ENCODE data around the gene HES7. TPM values are rescaled to one million over a fixed set of nuclear protein-coding genes. Genes with fewer than 3 reads are reported as not detected.
"Not testable (repeated sequence)": the region's sequence is repeated elsewhere in the genome, so short reads cannot be mapped to it uniquely, and the experiment has no call there.

HES7 gene
- total RNA-seq, 1 donor from 2014 or later = not detected

DNA sequence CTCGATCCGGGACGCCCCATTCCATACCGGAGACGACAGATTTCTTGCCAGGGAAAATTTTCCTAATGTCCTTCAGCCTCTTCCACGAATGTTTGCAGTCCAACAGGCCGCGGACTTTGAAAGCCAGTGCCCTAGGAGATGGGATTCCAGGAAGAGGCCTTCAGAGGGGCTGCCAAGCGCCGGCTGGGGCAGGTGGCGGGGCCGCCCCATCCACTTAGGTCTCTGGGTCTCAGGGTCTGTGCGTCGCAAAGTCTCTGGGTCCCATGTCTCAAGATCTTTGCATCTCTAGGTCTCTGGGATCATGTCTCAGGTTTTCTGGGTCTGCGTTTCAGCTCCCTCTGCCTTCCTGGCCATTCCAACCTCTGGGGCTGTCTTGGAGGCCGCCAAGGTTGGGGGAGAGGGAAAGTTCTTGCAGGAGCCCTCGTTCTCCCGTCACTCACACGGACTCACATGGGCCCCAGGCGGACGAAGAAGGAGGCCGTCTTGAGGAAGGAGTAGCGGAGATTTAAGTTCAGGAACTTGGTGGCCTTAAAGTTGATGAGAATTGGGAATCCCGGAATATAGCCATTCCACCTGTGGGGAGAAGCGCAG lies 43.6 kb downstream of the HES7 start:
- Histone ChIP-seq H3K4me1 (peaks cover 0 to 11% of the 10 kb centered on the region in 2 donors), H3K27ac (no peak overlapping the region), H3K4me3 (peak overlapping the region; percentile 43 to 60), H3K9me3 (no peaks in the 10 kb centered on the region), H3K27me3 (no peaks in the 10 kb centered on the region), H3K36me3 (no peaks in the 10 kb centered on the region)
- intact Hi-C loops (cut with DNase I) = loop anchor here (5.0 kb wide), 1 partner anchor 37 kb away; the partner anchor contains the start of gene ALOXE3
- no peak for DNase-seq (ENCODE audit: low spot score in 2 of 2)
- TF ChIP-seq, protein P1, sequence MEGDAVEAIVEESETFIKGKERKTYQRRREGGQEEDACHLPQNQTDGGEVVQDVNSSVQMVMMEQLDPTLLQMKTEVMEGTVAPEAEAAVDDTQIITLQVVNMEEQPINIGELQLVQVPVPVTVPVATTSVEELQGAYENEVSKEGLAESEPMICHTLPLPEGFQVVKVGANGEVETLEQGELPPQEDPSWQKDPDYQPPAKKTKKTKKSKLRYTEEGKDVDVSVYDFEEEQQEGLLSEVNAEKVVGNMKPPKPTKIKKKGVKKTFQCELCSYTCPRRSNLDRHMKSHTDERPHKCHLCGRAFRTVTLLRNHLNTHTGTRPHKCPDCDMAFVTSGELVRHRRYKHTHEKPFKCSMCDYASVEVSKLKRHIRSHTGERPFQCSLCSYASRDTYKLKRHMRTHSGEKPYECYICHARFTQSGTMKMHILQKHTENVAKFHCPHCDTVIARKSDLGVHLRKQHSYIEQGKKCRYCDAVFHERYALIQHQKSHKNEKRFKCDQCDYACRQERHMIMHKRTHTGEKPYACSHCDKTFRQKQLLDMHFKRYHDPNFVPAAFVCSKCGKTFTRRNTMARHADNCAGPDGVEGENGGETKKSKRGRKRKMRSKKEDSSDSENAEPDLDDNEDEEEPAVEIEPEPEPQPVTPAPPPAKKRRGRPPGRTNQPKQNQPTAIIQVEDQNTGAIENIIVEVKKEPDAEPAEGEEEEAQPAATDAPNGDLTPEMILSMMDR (IDR thresholded peaks at IDR 0.05) = peak in 1 of 3 experiments; percentile 7

DNA sequence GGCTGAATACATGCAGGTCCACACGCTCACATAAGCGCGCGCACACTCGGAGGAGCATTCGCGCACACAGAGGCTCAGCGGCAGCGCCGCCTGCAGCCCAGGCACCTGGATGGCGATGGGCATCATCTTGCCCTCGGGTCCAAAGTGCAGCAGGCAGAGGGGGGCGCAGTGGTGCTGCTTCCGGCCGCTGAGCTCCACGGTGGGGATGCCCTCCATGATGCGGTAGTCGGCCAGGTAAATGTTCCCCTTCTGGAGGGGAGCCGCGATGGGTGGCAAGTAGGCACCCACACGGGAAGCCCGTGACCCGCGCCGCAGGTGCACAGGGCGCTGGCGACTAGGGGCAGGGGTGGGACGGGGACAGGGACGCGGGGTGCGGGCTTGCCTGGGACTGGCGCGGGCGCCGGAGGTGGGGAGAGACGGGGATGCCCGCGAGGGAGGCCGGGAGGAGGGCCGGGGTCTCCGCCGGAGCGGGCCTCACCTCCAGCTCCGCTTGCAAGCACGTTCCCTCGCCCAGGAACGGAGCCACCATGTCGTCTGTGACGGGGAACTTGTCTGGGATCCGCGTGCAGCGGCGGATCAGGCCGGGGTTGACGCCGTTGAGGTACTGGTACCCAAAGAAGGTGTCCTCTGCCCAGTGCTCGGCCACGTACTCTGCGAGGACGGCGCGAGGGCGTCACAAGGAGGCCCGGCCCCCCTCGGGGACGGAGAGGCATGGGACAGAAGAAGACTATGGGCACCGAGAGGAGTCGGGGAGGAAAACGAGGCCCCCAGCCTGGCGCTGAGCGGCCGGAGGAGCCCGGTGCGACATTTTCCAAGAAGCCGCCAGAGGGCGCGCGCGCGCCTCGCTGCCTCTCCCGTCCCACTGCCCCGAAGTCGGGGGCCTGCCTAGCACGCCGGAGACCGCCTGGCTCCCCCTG lies 44.4 kb downstream of the HES7 start:
- H3K9me3 ChIP-seq = no peaks in the 10 kb centered on the region
- intact Hi-C loops (cut with DNase I) = loop anchor here (5.0 kb wide), 1 partner anchor 38 kb away; the partner anchor contains the start of gene ALOXE3
- TF ChIP-seq, protein P1 (IDR thresholded peaks at IDR 0.05) = peak; percentile 70 to 94 (median 93)
- H3K27ac ChIP-seq = no peak overlapping the region
- no peaks in the 10 kb centered on the region for H3K27me3 ChIP-seq
- peak in 1 of 2 donors; percentile 75 for DNase-seq (ENCODE audit: low spot score in 2 of 2)
- peaks cover 0 to 11% of the 10 kb centered on the region in 2 donors for H3K4me1 ChIP-seq
- H3K36me3 ChIP-seq = no peaks in the 10 kb centered on the region
- H3K4me3 ChIP-seq = peak overlapping the region; percentile 43 to 60

DNA sequence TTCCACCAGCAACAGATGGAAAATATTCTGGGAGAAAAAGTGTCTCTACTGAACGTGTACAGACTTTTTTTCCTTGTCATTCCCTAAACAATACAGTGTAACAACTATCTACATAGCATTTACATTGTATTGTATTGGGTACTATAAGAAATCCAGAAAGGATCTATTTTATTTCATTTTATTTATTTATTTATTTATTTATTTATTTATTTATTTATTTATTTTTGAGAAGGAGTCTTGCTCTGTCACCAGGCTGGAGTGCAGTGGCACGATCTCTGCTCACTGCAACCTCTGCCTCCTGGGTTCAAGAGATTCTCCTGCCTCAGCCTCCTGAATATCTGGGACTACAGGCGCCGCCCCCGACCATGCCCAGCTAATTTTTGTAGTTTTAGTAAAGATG lies 46.0 kb downstream of the HES7 start:
- H3K4me3 ChIP-seq; H3K27me3 ChIP-seq; DNase-seq (ENCODE audit: low spot score in 2 of 2); intact Hi-C loops (cut with DNase I); H3K36me3 ChIP-seq; H3K27ac ChIP-seq; H3K9me3 ChIP-seq: not testable (repeated sequence)
- H3K4me1 ChIP-seq = peaks cover 0 to 21% of the 10 kb centered on the region in 2 donors

DNA sequence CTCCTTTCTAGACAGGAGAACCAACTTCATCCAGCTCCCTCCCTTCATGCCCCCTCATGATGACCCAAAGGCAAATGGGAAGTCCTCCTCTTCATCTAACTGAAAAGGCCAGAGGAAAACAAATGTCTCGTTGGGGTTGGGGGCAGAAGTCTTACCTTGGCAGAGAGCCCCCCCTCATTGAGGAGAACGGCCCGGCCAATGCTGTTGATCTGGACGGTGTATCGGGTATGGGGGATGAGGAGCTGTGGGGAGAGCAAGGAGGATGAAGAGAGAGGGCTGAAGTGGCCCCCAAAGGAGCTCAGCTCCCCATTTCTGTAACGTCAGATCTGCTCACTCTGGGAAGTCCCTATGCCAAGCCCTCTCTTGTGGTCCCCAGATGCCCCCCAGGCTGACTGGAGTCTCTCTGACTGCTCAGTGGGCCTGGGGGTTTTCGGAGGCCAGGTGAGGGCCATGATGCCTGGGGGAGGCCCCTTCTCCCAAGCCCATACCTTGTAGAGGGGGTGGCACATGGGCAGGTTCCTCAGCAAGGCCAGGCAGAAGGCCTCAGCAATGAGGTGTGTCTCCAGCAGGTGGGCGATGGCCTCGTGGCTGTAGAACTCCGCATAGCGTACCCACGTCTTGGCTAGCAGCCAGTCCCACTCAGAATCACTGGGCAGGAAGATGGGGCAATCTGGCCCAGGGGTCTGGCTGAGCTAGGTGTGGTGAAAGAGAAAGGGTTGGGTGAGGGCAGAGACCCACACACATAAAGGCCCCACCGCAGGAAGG lies 47.2 kb downstream of the HES7 start:
- Histone ChIP-seq H3K36me3 (no peaks in the 10 kb centered on the region), H3K27ac (no peak overlapping the region), H3K4me1 (peaks cover 7 to 22% of the 10 kb centered on the region in 2 donors), H3K27me3 (peaks cover 7% of the 10 kb centered on the region), H3K4me3 (no peak overlapping the region), H3K9me3 (no peaks in the 10 kb centered on the region)
- TF ChIP-seq, protein P1 (IDR thresholded peaks at IDR 0.05) = no peak
- DNase-seq (ENCODE audit: low spot score in 2 of 2) = no peak
- intact Hi-C loops (cut with DNase I) = no loop called here

DNA sequence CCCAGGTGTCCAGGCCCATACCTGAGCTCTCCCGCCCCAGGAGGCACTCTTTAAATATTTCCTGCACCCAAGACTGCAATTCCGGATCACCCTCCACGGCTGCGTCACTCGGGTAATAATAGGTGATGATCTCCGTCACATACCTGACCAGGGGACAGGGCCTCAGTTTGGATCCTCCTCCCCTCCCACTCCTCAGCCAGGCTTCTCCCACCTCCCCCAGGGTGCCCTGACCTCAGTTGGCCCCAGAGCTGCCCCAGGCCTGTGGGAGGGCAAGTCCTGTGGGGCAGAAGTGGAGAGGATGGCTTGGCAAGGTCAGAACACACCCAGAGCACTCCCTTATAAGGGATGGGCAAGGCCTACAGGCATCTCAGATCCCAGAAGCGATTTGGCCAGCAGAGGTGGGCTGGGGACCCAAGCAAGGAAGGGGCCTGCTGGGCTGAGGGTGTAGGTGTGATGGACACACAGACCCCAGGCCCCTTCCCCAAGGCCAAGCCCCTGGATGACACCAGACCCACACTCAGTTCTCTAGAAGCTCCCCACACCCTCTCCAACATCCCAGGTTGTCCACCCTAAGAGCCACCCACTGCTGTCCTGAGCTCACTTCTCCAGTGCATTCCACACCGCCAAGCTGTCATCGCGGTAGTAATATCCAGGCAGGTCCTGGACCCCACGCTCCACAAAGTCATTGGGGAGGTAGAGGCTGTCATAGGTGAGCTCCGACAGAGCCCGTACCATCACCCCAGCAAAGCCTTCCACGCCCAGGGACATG lies 48.1 kb downstream of the HES7 start:
- Histone ChIP-seq H3K36me3 (no peaks in the 10 kb centered on the region), H3K9me3 (no peaks in the 10 kb centered on the region), H3K4me3 (no peak overlapping the region), H3K27me3 (peaks cover 7% of the 10 kb centered on the region), H3K4me1 (peaks cover 7 to 22% of the 10 kb centered on the region in 2 donors), H3K27ac (no peak overlapping the region)
- TF ChIP-seq, protein P1 (IDR thresholded peaks at IDR 0.05) = no peak
- no peak for DNase-seq (ENCODE audit: low spot score in 2 of 2)
- intact Hi-C loops (cut with DNase I) = no loop called here

Data from ascending aorta (tissue), 2 donors.